Esophagus squamous epithelium (tissue), 5 donors: Measurements from ENCODE around the gene FIG4. TPM values are rescaled to one million over a fixed set of nuclear protein-coding genes. Genes with fewer than 3 reads are reported as not detected.
"Not testable (repeated sequence)": the region's sequence is repeated elsewhere in the genome, so short reads cannot be mapped to it uniquely, and the experiment has no call there.

Experiments
- DNase-seq: peaks from one replicate; lab custom pipeline; 2025; lab: John Stamatoyannopoulos, UW
- H3K27ac ChIP-seq, 4 donors: fragments of 200-600 bp; sonication (generic); one replicate each; pipeline ENCODE4 v1.5.1; 2016 to 2019; ENCODE audit warnings: mild to moderate bottlenecking in 1 of 4
- H3K27me3 ChIP-seq, 4 donors: fragments of 200-600 bp; sonication (generic); 1 replicate in 3 of 4; 2 replicates in 1 of 4; pipeline versions ENCODE4 v1.5.1 to v1.6.0; 2017 to 2021; ENCODE audit warnings: antibody characterized with exemption in 1 of 4
- H3K36me3 ChIP-seq, 3 donors: fragments of 200-600 bp; sonication (generic); one replicate each; pipeline ENCODE4 v1.5.1; 2016 to 2019
- H3K4me1 ChIP-seq, 3 donors: fragments of 200-600 bp; sonication (generic); one replicate each; pipeline ENCODE4 v1.5.1; 2017 to 2019
- H3K4me3 ChIP-seq, 4 donors: fragments of 200-600 bp; sonication (generic); 1 replicate in 3 of 4; 2 replicates in 1 of 4; pipeline ENCODE4 v1.5.1; 2016 to 2019; ENCODE audit warnings: mild to moderate bottlenecking in 2 of 4, moderate library complexity in 1 of 4
- H3K9me3 ChIP-seq, 3 donors: fragments of 200-600 bp; sonication (generic); one replicate each; pipeline ENCODE4 v1.5.1; 2016 to 2019
- POLR2A ChIP-seq, 4 donors: fragments of 450-650 bp; IDR thresholded peaks; one replicate each; pipeline ENCODE4 v1.6.1; 2017; ENCODE audit warnings: antibody characterized with exemption in 4 of 4, mild to moderate bottlenecking in 4 of 4, moderate library complexity in 3 of 4
- WGBS, 2 donors: methylation state at CpG; one replicate each; pipeline ENCODE4 v1.1.5; 2018; 5-methylcytosine and 5-hydroxymethylcytosine counted together
- intact Hi-C: fragments of 100-400 bp; cut with DNase I; formaldehyde crosslinking; loops from one replicate; pipeline ENCODE4 v1.15.0; 2022
- total RNA-seq, 4 donors: library from RNA; depleted of rRNA; stranded (reverse); fragments of >200 nt; gene quantifications; one replicate each; pipeline ENCODE4 v1.1.0, GENCODE V29; 2016
- TF ChIP-seq, protein P1 (sequence below), 6 experiments: fragments of 450-650 bp in 4 of 6; fragments of 200-600 bp in 2 of 6; sonication (generic) in 2 of 6; IDR thresholded peaks; one replicate each; pipeline ENCODE4 v1.5.1; 2016 to 2019; ENCODE audit warnings: antibody characterized with exemption in 6 of 6, mild to moderate bottlenecking in 4 of 6, moderate library complexity in 4 of 6
- donor health status: DM: yes; HTN: yes; CAD: no.

Gene FIG4
- total RNA-seq, 4 donors from 2014 or later = 7.0 to 11.3 (median 9.1) TPM

DNA sequence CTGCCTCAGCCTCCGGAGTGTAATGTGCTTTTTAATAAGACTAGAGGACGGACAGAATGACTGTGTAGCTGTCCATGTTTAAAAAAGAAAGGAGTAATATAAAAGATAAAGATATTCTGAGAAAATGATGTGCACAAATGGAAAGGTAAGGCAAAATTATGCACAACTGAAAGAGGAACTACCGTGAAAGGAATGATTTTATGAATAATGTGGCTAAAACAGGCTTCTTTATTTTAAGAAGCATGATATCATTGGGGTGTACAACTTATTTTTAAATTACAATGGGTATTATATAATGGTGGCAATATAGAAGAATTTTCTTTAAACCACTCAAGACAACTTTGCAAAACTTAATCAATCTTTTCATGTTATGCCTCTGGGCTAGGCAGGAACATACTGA, 78.1 kb downstream of the FIG4 start:
- no peak overlapping the region for H3K4me3 ChIP-seq
- H3K36me3 ChIP-seq = peaks cover 0 to 50% (median 0%) of the 10 kb centered on the region in 3 donors
- TF ChIP-seq POLR2A (IDR thresholded peaks at IDR 0.05) = no peak
- TF ChIP-seq, protein P1, sequence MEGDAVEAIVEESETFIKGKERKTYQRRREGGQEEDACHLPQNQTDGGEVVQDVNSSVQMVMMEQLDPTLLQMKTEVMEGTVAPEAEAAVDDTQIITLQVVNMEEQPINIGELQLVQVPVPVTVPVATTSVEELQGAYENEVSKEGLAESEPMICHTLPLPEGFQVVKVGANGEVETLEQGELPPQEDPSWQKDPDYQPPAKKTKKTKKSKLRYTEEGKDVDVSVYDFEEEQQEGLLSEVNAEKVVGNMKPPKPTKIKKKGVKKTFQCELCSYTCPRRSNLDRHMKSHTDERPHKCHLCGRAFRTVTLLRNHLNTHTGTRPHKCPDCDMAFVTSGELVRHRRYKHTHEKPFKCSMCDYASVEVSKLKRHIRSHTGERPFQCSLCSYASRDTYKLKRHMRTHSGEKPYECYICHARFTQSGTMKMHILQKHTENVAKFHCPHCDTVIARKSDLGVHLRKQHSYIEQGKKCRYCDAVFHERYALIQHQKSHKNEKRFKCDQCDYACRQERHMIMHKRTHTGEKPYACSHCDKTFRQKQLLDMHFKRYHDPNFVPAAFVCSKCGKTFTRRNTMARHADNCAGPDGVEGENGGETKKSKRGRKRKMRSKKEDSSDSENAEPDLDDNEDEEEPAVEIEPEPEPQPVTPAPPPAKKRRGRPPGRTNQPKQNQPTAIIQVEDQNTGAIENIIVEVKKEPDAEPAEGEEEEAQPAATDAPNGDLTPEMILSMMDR (IDR thresholded peaks at IDR 0.05) = no peak
- H3K27me3 ChIP-seq = no peaks in the 10 kb centered on the region
- H3K9me3 ChIP-seq = no peaks in the 10 kb centered on the region
- intact Hi-C loops = no loop called here
- H3K4me1 ChIP-seq = no peaks in the 10 kb centered on the region
- 73 to 80% methylated on average over 1 to 3 of the region's 3 CpGs for WGBS, 2 donors
- DNase-seq = no peak
- no peak overlapping the region for H3K27ac ChIP-seq

DNA sequence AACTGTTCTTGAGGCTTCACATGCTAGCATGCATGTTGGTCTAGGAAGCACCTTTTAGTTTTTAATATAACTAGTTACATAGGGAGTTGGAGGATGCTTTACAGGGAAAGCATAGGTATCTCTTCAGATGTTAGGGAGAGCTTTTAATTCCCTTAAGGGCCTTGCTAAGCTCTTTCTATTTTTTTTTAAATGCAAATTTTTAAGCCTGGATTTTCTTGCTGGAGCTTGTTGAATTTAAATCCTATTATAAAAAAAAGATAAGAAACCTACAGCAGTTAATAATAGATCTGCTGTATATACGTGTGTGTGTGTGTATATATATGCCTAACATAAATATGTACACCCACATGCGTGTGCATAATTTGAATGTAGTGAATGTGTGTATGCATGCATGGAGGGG, 79.0 kb downstream of the FIG4 start:
- Histone ChIP-seq H3K9me3 (no peaks in the 10 kb centered on the region), H3K27ac (no peak overlapping the region), H3K27me3 (no peaks in the 10 kb centered on the region), H3K36me3 (peaks cover 0 to 41% (median 0%) of the 10 kb centered on the region in 3 donors), H3K4me1 (no peaks in the 10 kb centered on the region), H3K4me3 (no peak overlapping the region)
- TF ChIP-seq POLR2A (IDR thresholded peaks at IDR 0.05) = no peak
- TF ChIP-seq, protein P1 (IDR thresholded peaks at IDR 0.05) = no peak
- intact Hi-C loops = no loop called here
- DNase-seq = no peak
- WGBS, 2 donors = 63 to 83% methylated on average over 2 of the region's 2 CpGs

DNA sequence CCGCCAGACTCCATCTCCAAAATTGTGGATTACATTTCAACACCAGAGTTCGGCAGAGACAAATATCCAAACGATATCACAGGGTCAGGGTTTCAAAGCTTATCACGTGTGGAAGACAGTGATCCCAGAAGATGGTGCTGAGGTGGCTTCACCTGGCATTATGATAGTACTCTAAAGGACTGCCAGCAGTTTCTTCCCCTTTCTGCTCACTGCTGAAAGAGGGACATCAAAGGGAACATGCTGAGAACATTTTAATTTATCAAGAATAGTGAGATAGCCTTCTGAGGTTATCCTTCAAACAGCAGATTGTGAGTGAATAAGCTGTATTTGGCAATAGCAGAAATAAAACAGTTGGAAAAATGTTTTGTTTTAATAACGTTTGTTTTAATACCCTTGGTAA, 79.7 kb downstream of the FIG4 start:
- Histone ChIP-seq H3K36me3 (peaks cover 0 to 35% (median 0%) of the 10 kb centered on the region in 3 donors), H3K4me1 (no peaks in the 10 kb centered on the region), H3K4me3 (no peak overlapping the region), H3K9me3 (no peaks in the 10 kb centered on the region), H3K27ac (no peak overlapping the region), H3K27me3 (no peaks in the 10 kb centered on the region)
- TF ChIP-seq, protein P1 (IDR thresholded peaks at IDR 0.05) = no peak
- no peak for TF ChIP-seq POLR2A (IDR thresholded peaks at IDR 0.05)
- intact Hi-C loops = no loop called here
- 76 to 82% methylated on average over 5 of the region's 5 CpGs for WGBS, 2 donors
- DNase-seq = no peak

DNA sequence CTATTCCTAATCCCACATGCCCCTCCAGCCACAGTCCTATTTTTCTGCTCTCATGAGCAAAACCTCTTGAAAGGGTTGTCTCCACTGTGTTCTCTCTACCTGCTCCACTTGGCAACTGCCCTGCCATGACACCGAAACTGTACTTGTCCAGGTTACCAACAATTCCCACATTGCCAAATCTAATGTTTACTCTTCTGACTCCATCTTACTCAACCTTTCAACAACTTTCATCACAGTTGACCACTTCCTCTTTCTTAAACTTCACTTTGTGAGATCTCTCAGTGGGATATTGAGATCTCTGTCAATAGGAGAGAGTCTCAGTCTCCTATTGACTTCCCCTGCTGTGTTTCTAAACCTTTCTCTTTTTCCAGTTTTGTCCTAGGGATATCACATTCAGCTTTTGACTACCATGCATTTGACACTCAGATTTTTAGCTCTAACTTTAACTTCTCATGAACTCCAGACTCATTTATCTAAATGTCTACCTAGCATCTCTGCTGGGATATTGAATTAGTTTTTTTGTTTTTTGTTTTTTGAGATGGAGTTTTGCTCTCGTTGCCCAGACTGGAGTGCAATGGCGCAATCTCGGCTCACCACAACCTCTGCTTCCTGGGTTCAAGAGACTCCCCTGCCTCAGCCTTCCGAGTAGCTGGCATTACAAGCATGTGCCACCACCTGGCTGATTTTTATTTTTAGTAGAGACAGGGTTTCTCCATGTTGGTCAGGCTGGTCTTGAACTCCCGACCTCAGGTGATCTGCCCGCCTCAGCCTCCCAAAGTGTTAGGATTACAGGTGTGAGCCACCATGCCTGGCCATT, 81.1 kb downstream of the FIG4 start:
- H3K36me3 ChIP-seq = peaks cover 0 to 23% (median 0%) of the 10 kb centered on the region in 3 donors
- DNase-seq, H3K4me1 ChIP-seq, H3K27me3 ChIP-seq, H3K9me3 ChIP-seq, H3K27ac ChIP-seq, H3K4me3 ChIP-seq, intact Hi-C loops: not testable (repeated sequence)
- WGBS, 2 donors = 86 to 89% methylated on average over 7 of the region's 7 CpGs

DNA sequence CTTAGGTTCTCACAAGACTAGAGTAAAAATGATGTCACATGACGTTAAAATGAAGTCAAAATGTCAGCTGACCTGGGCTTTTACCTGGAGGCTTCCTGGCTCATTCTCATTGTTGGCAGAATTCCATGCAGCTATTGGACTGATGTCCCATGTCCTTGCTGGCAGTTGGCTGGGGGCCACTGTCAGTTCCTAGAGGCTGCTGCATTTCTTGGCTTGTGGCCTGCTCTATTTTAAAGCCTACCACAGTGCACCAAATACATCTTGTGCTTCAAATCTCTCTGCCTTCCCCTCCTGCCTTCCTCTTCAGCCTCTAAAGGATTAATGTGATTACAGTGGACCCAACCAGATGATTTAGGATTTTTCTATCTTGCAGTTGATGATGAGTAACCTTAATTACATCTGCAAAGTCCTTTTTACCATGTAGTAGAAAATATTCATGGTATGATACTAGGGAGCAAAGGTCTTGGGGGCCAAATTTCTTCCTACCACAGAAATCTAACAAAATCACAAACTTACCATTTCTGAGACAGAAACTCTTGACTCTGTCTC, 81.9 kb downstream of the FIG4 start:
- H3K27me3 ChIP-seq = no peaks in the 10 kb centered on the region
- intact Hi-C loops = no loop called here
- 81 to 83% methylated on average over 1 of the region's 1 CpG for WGBS, 2 donors
- no peak for DNase-seq
- no peak overlapping the region for H3K4me3 ChIP-seq
- H3K27ac ChIP-seq = no peak overlapping the region
- TF ChIP-seq, protein P1 (IDR thresholded peaks at IDR 0.05) = no peak
- TF ChIP-seq POLR2A (IDR thresholded peaks at IDR 0.05) = no peak
- H3K36me3 ChIP-seq = peaks cover 0 to 20% (median 0%) of the 10 kb centered on the region in 3 donors
- no peaks in the 10 kb centered on the region for H3K9me3 ChIP-seq
- no peaks in the 10 kb centered on the region for H3K4me1 ChIP-seq
